Brain microvascular endothelial cell (primary cell): Measurements from ENCODE around the gene KCTD6.
A peak's percentile ranks its signal among the peaks of the same experiment; 100 is the strongest.

Source experiments
- DNase-seq: peaks from one replicate; pipeline ENCODE4 v3.0.0-alpha.2; 2020
- H3K27ac ChIP-seq: fragments of 250-450 bp; sonication (Bioruptor Pico); 2 replicates; pipeline ENCODE4 v1.5.1; 2020; ENCODE audit warnings: mild to moderate bottlenecking, moderate library complexity
- H3K27me3 ChIP-seq: fragments of 250-450 bp; sonication (Bioruptor Pico); replicated peaks from 2 replicates; pipeline ENCODE4 v1.5.1; 2020; ENCODE audit warnings: mild to moderate bottlenecking
- H3K36me3 ChIP-seq: fragments of 250-450 bp; sonication (Bioruptor Pico); replicated peaks from 2 replicates; pipeline ENCODE4 v1.5.1; 2020; ENCODE audit warnings: mild to moderate bottlenecking
- H3K4me3 ChIP-seq: 2 replicates; pipeline ENCODE4 v1.5.1; 2011; ENCODE audit warnings: low read depth, mild to moderate bottlenecking, control low read depth, low read length, moderate library complexity
- CTCF ChIP-seq: IDR thresholded peaks from 2 replicates; pipeline ENCODE4 v1.5.1; 2011; ENCODE audit warnings: low read depth, mild to moderate bottlenecking, moderate library complexity, low read length, control low read depth, inconsistent platforms; ENCODE audit errors: missing control alignments
- in situ Hi-C: cut with HindIII; loops from 2 replicates; pipeline ENCODE4 v1.10.0; 2017; ENCODE audit warnings: low sequenced_read_pairs, low pct_ligation_motif_present

KCTD6 gene

GRCh38 chr3:58463942-58464271 lies 28.0 kb upstream of the KCTD6 start:
- in situ Hi-C loops, result no loop called here
- no peak for DNase-seq
- Histone ChIP-seq H3K36me3 (no peaks in the 10 kb centered on the region), H3K27ac (no peak overlapping the region), H3K4me3 (no peak overlapping the region), H3K27me3 (no peaks in the 10 kb centered on the region)
- no peak for TF ChIP-seq CTCF

- in situ Hi-C loops, result no loop called here
- Histone ChIP-seq H3K27ac (no peak overlapping the region), H3K36me3 (no peaks in the 10 kb centered on the region), H3K27me3 (no peaks in the 10 kb centered on the region), H3K4me3 (no peak overlapping the region)
- no peak for DNase-seq
- no peak for TF ChIP-seq CTCF
These were observed 27.0 kb upstream of the KCTD6 start for GRCh38 chr3:58464866-58465265.

GRCh38 chr3:58466899-58467563 lies 24.9 kb upstream of the KCTD6 start:
- DNase-seq, result no peak
- H3K27me3 ChIP-seq, result no peaks in the 10 kb centered on the region
- H3K27ac ChIP-seq, result no peak overlapping the region
- no peaks in the 10 kb centered on the region for H3K36me3 ChIP-seq
- no peak overlapping the region for H3K4me3 ChIP-seq
- TF ChIP-seq CTCF, result no peak
- in situ Hi-C loops, result no loop called here

- Histone ChIP-seq H3K4me3 (no peak overlapping the region), H3K27me3 (no peaks in the 10 kb centered on the region), H3K27ac (no peak overlapping the region), H3K36me3 (no peaks in the 10 kb centered on the region)
- TF ChIP-seq CTCF, result no peak
- in situ Hi-C loops, result no loop called here
- DNase-seq, result no peak
These were observed 22.8 kb upstream of the KCTD6 start for GRCh38 chr3:58469096-58469495.

- no peak overlapping the region for H3K4me3 ChIP-seq
- peak overlapping the region; percentile 78 for H3K27ac ChIP-seq
These were observed 21.4 kb upstream of the KCTD6 start for GRCh38 chr3:58470363-58471024.

More at GRCh38 chr3:58470363-58471024, 21.4 kb upstream of the KCTD6 start:
- in situ Hi-C loops, result no loop called here
- no peak for DNase-seq
- H3K27me3 ChIP-seq, result no peaks in the 10 kb centered on the region
- H3K36me3 ChIP-seq, result no peaks in the 10 kb centered on the region
- no peak for TF ChIP-seq CTCF
